Smooth muscle cell (in vitro differentiated cells): ENCODE data around the gene ENTR1. TPM values are rescaled to one million over a fixed set of nuclear protein-coding genes. Genes with fewer than 3 reads are reported as not detected.
A peak's percentile ranks its signal among the peaks of the same experiment; 100 is the strongest.
"Not testable (repeated sequence)": the region's sequence is repeated elsewhere in the genome, so short reads cannot be mapped to it uniquely, and the experiment has no call there.

Experiments
- DNase-seq: peaks from one replicate; lab custom pipeline; 2025; ENCODE audit not compliant: unreplicated experiment; lab: John Stamatoyannopoulos, UW
- H2AFZ ChIP-seq: fragments of 200-600 bp; sonication (generic); 2 replicates; pipeline ENCODE4 v1.6.0; 2016; ENCODE audit warnings: antibody characterized with exemption, low read depth, mild to moderate bottlenecking
- H3F3A ChIP-seq: fragments of 200-600 bp; sonication (generic); 2 replicates; pipeline ENCODE4 v1.6.0; 2017; ENCODE audit warnings: antibody characterized with exemption, low read depth
- H3K27ac ChIP-seq: fragments of 200-600 bp; sonication (generic); 2 replicates; pipeline ENCODE4 v1.5.1; 2016; ENCODE audit warnings: low read depth, mild to moderate bottlenecking
- H3K27me3 ChIP-seq: fragments of 200-600 bp; sonication (generic); 2 replicates; pipeline ENCODE4 v1.6.1; 2016; ENCODE audit warnings: low read depth, mild to moderate bottlenecking
- H3K36me3 ChIP-seq: fragments of 200-600 bp; sonication (generic); 2 replicates; pipeline ENCODE4 v1.5.1; 2016; ENCODE audit warnings: low read depth
- H3K4me1 ChIP-seq: fragments of 200-600 bp; sonication (generic); 2 replicates; pipeline ENCODE4 v1.5.1; 2016; ENCODE audit warnings: low read depth
- H3K4me2 ChIP-seq: fragments of 200-600 bp; sonication (generic); 2 replicates; pipeline ENCODE4 v1.6.0; 2016; ENCODE audit warnings: mild to moderate bottlenecking
- H3K4me3 ChIP-seq: fragments of 200-600 bp; sonication (generic); 2 replicates; pipeline ENCODE4 v1.5.1; 2016; ENCODE audit warnings: mild to moderate bottlenecking
- H3K79me2 ChIP-seq: fragments of 200-600 bp; sonication (generic); 2 replicates; pipeline ENCODE4 v1.6.0; 2016; ENCODE audit warnings: low read depth, mild to moderate bottlenecking
- H3K9ac ChIP-seq: fragments of 200-600 bp; sonication (generic); 2 replicates; pipeline ENCODE4 v1.6.0; 2016; ENCODE audit warnings: low read depth
- H3K9me3 ChIP-seq: fragments of 200-600 bp; sonication (generic); replicated peaks from 2 replicates; pipeline ENCODE4 v1.5.1; 2016; ENCODE audit warnings: low read depth
- H4K20me1 ChIP-seq: fragments of 200-600 bp; sonication (generic); 2 replicates; pipeline ENCODE4 v1.6.0; 2016; ENCODE audit warnings: low read depth
- WGBS: methylation state at CpG from one replicate; pipeline ENCODE4 v1.1.7; 2016; ENCODE audit warnings: low lambda C conversion rate; 5-methylcytosine and 5-hydroxymethylcytosine counted together
- polyA plus RNA-seq: library from polyadenylated mRNA; unstranded; fragments of >200 nt; fragmentation: Nextera tagmentation; extraction: Ambion mirVana; gene quantifications from 2 replicates; pipeline ENCODE4 v1.2.1, GENCODE V29; 2016
- total RNA-seq: library from RNA; depleted of rRNA; stranded (reverse); fragments of >200 nt; gene quantifications from 2 replicates; pipeline ENCODE4 v1.2.3, GENCODE V29; 2014
- TF ChIP-seq, protein P1 (sequence below): fragments of 200-600 bp; sonication (generic); IDR thresholded peaks from 2 replicates; pipeline ENCODE4 v1.5.1; 2017; ENCODE audit warnings: borderline replicate concordance, mild to moderate bottlenecking, antibody characterized with exemption; ENCODE audit not compliant: insufficient read depth, poor library complexity, severe bottlenecking

Gene ENTR1
- total and polyA plus RNA-seq, 2 experiments from 2014 or later: 25.4 to 28.9 TPM

DNA sequence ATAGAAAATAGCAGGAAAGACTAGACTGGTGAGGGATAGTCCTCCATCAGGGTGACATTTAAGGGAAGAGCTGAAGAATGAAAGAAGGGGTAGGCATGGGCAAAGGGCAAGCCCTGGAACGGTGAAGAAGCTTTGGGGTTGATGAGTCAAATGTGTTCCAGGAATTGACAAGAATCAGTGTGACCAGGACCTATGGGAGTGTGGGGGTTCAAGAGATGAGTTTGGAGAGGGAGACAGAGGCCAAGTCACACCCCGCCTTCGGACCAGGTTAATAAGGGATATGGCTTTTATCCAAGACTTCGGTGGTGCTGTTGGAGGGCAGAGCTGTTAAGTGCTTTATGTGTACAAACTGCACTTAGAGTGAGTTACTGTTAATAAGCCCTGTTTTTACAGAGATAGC, 964 bp upstream of the ENTR1 start:
- no peak overlapping the region for H2AFZ ChIP-seq
- DNase-seq: no peak
- H3K4me2 ChIP-seq: peak overlapping the region; percentile 98
- H3K36me3 ChIP-seq: peaks cover 3% of the 10 kb centered on the region
- peaks cover 52% of the 10 kb centered on the region for H3K79me2 ChIP-seq
- peak overlapping the region; percentile 98 for H3K9ac ChIP-seq
- H3K27me3 ChIP-seq: no peaks in the 10 kb centered on the region
- H4K20me1 ChIP-seq: peaks cover 39% of the 10 kb centered on the region
- TF ChIP-seq, protein P1, sequence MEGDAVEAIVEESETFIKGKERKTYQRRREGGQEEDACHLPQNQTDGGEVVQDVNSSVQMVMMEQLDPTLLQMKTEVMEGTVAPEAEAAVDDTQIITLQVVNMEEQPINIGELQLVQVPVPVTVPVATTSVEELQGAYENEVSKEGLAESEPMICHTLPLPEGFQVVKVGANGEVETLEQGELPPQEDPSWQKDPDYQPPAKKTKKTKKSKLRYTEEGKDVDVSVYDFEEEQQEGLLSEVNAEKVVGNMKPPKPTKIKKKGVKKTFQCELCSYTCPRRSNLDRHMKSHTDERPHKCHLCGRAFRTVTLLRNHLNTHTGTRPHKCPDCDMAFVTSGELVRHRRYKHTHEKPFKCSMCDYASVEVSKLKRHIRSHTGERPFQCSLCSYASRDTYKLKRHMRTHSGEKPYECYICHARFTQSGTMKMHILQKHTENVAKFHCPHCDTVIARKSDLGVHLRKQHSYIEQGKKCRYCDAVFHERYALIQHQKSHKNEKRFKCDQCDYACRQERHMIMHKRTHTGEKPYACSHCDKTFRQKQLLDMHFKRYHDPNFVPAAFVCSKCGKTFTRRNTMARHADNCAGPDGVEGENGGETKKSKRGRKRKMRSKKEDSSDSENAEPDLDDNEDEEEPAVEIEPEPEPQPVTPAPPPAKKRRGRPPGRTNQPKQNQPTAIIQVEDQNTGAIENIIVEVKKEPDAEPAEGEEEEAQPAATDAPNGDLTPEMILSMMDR: no peak
- peak overlapping the region; percentile 91 for H3K27ac ChIP-seq
- no peaks in the 10 kb centered on the region for H3F3A ChIP-seq
- H3K4me1 ChIP-seq: peaks cover 17% of the 10 kb centered on the region
- H3K4me3 ChIP-seq: peak overlapping the region; percentile 96
- no peaks in the 10 kb centered on the region for H3K9me3 ChIP-seq
- 69% methylated on average over 4 of the region's 4 CpGs for WGBS

DNA sequence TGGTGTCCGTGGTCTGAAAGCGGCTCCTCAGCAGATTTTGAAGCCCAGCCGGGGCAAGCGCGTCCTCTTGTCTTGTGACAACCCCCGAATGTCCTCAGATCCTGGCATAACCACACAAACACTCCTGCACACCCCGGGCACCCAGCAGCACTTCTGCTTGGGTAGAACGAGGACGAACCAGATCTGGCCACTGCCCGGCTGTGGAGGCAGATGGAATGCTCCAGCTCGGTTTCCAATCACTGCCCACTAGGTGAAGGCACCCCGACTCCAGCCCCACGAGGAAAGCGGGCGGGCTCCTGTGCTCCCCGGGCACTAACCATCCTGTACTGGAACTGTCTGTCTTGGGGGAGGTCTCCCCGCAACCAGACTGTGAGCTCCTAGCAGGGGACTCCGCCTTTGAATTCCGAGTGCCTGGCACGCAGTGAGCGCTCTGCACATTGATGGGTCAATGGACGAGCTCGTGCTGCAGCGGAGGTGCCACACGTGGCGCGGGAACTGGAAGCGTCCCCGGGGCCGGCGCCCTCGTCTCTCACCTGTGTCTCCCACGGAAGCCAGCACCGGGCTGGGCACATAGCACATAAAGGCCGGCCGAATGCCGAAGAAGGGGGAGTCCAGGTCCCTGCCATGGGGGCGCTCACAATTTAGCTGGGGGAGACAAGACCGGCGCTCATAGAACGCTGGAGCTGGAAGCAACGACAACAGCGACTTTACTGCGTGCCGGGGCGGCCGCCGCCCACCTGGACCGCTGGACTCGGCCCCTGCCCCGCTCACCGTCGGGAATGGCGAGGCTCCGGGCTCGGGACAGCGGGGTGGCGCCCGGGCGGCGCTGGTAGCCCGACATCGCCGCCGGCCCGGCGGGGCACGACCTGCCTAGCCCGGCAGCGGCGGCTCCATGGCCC, 608 bp downstream of the ENTR1 start:
- H3F3A ChIP-seq: no peaks in the 10 kb centered on the region
- H3K9ac ChIP-seq: peak overlapping the region; percentile 71
- no peaks in the 10 kb centered on the region for H3K9me3 ChIP-seq
- peaks cover 39% of the 10 kb centered on the region for H4K20me1 ChIP-seq
- 15% methylated on average over 51 of the region's 71 CpGs for WGBS
- peak overlapping the region; percentile 72 for H2AFZ ChIP-seq
- H3K4me3 ChIP-seq: peak overlapping the region; percentile 96
- H3K27ac ChIP-seq: peak overlapping the region; percentile 25
- no peaks in the 10 kb centered on the region for H3K27me3 ChIP-seq
- peaks cover 17% of the 10 kb centered on the region for H3K4me1 ChIP-seq
- no peak for DNase-seq
- peaks cover 3% of the 10 kb centered on the region for H3K36me3 ChIP-seq
- peaks cover 52% of the 10 kb centered on the region for H3K79me2 ChIP-seq
- peak overlapping the region; percentile 98 for H3K4me2 ChIP-seq
- TF ChIP-seq, protein P1: no peak

DNA sequence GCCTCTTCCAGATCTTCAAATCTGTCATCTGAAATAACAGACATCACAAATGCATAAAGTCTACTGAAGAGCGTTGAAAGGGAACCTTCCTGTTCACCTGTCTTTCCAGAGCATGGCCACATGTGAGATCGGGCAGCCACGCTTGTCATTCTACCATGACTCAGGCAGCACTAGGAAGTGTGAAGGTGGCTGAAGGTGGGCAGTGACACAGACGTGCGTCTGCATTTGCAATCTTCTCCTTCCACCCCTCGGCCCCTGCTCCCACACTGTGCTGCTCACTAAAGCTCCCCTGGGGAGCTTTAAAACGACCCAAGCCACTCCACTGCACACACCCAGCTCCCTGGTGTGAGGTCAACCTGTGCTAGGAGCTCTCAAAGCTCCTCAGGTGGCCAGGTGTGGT, 2.5 kb downstream of the ENTR1 start:
- no peak overlapping the region for H3K4me3 ChIP-seq
- H3K9ac ChIP-seq: no peak overlapping the region
- no peak overlapping the region for H3K27ac ChIP-seq
- no peaks in the 10 kb centered on the region for H3K9me3 ChIP-seq
- peaks cover 17% of the 10 kb centered on the region for H3K4me1 ChIP-seq
- no peak overlapping the region for H3K4me2 ChIP-seq
- no peak overlapping the region for H2AFZ ChIP-seq
- H3K79me2 ChIP-seq: peaks cover 41% of the 10 kb centered on the region
- peaks cover 28% of the 10 kb centered on the region for H4K20me1 ChIP-seq
- 96% methylated on average over 7 of the region's 7 CpGs for WGBS
- H3K27me3 ChIP-seq: no peaks in the 10 kb centered on the region
- TF ChIP-seq, protein P1: no peak
- H3K36me3 ChIP-seq: peaks cover 3% of the 10 kb centered on the region
- no peaks in the 10 kb centered on the region for H3F3A ChIP-seq
- DNase-seq: no peak

DNA sequence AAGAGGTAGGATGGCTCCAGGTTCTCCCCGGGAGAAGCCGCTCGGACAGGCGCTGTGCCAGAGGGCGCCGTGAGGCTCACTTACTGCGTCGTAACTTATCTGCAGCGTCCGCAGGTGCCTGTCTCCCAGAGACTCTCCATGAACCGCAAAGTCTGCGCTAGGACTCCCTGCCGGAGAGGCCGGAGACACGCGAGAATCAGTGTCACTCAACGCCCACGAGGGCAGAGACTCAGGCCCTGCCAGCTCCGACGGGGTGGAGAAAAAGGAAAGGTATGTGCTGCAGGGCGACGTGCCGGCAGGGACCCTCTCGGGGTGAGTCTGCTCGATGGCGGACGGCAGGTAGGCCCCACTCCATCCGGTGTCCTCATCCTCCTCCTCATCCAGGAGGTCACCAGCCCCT, 3.4 kb downstream of the ENTR1 start:
- H3F3A ChIP-seq, H3K9me3 ChIP-seq: not testable (repeated sequence)

DNA sequence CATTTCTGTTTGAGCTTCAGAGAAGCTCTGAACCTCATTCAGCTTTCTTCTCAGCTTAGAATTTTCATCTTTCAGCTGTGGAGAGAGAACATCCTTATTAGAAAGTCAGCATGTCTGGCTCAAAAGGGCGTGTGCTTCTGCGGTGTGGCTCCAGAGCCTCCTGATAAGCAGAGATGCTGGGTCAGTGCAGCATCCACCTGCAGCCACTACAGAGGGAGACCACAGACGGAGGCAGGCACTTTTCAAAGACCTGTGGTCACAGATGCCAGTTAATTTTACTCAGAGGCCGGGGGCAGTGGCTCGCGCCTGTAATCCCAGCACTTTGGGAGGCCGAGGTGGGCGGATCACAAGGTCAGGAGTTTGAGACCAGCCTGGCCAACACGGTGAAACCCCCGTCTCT, 4.5 kb downstream of the ENTR1 start:
- not testable (repeated sequence) for H3K36me3 ChIP-seq, H3K4me3 ChIP-seq, DNase-seq, H3K27ac ChIP-seq, H3K4me2 ChIP-seq, H4K20me1 ChIP-seq, H3K9me3 ChIP-seq, H3K27me3 ChIP-seq, H2AFZ ChIP-seq, H3F3A ChIP-seq, H3K9ac ChIP-seq
- Histone ChIP-seq H3K79me2 (peaks cover 20% of the 10 kb centered on the region), H3K4me1 (peaks cover 10% of the 10 kb centered on the region)
- WGBS: 95% methylated on average over 10 of the region's 10 CpGs

More for the DNA sequence above, 3.4 kb downstream of the ENTR1 start:
- not testable (repeated sequence) for H3K9ac ChIP-seq, DNase-seq, H3K4me2 ChIP-seq, H3K27me3 ChIP-seq, H3K36me3 ChIP-seq, H3K27ac ChIP-seq, H2AFZ ChIP-seq, H3K4me3 ChIP-seq
- Histone ChIP-seq H3K4me1 (peaks cover 17% of the 10 kb centered on the region), H4K20me1 (peaks cover 20% of the 10 kb centered on the region), H3K79me2 (peaks cover 32% of the 10 kb centered on the region)
- WGBS: 97% methylated on average over 28 of the region's 28 CpGs
